CMK (cell line): ENCODE measurements around the gene TULP1.
"Not testable (repeated sequence)": the region's sequence is repeated elsewhere in the genome, so short reads cannot be mapped to it uniquely, and the experiment has no call there.

ENCODE experiments used
- DNase-seq: peaks from one replicate; pipeline ENCODE4 v3.0.0-alpha.2; 2010; ENCODE audit warnings: low read depth

The TULP1 gene

GRCh38 chr6:35521235-35521634 lies 8.5 kb upstream of the TULP1 start:
- DNase-seq: no peak

- no peak for DNase-seq
Observed at GRCh38 chr6:35519313-35520015, 6.8 kb upstream of the TULP1 start.

GRCh38 chr6:35518566-35519312 lies 6.0 kb upstream of the TULP1 start:
- DNase-seq: no peak

- DNase-seq: not testable (repeated sequence)
Observed at GRCh38 chr6:35517978-35518377, 5.3 kb upstream of the TULP1 start.

DNA sequence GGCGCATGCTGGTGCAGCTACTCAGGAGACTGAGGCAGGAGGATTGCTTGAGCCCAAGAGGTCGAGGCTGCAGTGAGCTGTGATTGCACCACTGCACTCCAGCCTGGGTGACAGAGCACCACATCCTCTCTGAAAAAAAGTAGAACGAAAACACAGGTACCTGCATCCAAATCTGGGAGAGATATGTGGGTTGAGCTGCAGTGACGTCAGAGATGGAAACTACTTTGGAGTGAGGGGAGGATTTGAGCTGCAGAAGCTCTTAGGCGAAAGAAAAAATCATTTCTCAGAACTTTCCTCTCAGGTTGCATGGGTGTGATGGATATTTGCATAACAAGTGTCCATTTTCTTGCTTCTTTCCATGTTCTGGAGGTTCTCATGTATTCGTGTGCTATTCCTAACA lies 4.0 kb upstream of the TULP1 start:
- no peak for DNase-seq

GRCh38 chr6:35515939-35516338 lies 3.2 kb upstream of the TULP1 start:
- DNase-seq: not testable (repeated sequence)

DNA sequence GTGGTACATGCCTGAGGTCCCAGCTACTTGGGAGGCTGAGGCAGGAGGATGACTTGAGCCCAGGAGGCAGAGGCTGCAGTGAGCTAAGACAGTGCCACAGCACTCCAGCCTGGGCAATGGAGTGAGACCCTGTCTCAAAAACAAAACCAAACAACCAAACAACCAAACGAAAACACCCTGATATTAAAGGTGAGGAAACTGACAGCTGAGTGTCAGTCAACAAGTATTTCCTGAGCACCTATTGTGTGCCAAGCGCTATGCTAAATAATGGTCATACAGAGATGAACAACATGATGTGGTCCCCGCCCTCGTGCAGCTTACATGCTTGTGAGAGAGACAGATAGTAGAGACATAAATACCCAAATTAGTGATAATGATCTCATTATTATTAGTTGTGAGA lies 1.9 kb upstream of the TULP1 start:
- DNase-seq: no peak

- no peak for DNase-seq
Observed at GRCh38 chr6:35512006-35512405, 690 bp downstream of the TULP1 start.

GRCh38 chr6:35511562-35511941 lies 1.1 kb downstream of the TULP1 start:
- no peak for DNase-seq

DNA sequence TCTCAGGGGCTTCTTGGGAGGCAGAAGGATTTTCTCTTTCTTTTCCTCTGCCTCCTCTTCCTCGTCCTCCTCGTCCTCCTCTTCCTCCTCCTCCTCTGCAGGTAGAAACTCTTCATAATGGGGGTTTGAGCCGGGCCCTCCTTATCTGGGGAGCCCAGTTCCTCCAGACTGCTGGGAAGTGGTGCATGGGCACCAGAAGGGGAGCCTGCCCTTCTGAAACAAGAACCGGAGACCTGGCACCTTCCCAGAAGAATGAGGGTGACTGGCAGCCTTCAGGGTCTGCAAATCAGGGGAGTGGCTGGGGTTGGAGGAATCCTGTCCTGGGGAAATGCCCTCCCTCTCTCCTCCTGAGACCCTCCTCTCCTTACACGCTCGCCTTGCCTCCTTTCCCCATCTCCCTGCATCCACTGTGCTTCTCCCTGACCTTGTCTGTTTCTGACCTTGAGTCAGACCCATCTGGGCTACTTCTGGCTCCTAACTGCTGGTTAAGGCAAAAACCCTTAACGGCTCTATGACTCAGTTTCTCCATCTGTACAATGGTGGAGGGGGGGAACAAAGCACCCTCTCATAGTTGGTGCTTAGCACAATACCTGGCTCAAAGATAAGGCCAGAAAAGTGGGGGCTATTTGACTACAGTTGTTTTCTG lies 1.7 kb downstream of the TULP1 start:
- DNase-seq: no peak

DNA sequence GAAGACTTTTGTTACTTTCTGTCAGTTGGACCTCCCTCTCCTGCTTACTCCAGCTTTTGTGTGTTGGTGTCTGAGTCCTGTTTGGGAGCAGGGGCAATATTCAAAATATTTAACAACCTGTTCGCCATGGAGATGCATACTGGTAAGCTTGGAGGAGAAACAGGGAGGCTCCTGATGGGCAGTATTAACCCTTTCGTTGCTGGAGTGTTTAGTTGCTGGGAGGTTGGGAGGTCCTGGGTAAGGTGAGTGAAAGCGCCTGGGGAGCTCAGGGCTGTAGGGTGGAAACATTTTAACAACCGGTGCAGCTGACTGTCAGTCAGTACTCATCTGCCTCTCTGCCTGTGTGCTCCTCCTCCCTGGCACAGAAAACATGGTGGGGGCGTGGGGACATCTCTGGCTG lies 4.2 kb downstream of the TULP1 start:
- no peak for DNase-seq

DNA sequence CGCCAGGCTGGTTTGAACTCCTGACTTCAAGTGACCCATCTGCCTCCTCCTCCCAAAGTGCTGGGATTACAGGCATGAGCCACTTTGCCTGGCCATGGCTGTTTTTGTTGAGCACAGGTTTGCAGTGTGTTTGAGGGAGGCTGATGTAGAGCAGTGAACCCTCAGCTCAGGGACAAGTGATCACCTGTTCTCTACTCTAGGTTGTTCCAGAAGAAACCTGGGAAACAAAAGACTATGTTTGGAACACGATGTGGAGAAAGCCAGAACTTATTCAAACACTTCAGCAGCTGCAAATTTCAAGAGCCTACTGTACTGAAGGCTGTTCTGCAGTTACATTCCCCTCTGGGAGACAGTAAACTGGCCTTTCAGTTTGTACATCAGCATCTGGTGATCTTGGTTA lies 4.7 kb downstream of the TULP1 start:
- DNase-seq: no peak

DNA sequence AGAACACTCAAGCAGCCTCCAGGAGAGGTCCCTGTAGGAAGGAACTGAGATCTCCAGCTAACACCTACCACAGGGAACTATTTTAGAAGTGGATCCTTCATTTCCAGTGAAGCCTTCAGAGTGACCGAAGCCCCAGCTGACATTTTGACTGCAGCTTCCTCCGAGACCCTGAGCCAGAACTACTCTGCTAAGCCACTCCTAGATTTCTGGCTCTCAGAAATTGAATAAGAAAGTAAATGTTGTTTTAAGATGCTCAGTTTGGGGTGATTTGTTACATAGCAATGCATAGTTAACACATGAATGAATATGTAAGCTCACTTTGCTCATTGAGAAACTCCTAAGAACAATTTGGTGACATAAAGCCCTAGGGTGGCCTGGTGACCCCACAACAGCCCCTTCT lies 5.5 kb downstream of the TULP1 start:
- no peak for DNase-seq

DNA sequence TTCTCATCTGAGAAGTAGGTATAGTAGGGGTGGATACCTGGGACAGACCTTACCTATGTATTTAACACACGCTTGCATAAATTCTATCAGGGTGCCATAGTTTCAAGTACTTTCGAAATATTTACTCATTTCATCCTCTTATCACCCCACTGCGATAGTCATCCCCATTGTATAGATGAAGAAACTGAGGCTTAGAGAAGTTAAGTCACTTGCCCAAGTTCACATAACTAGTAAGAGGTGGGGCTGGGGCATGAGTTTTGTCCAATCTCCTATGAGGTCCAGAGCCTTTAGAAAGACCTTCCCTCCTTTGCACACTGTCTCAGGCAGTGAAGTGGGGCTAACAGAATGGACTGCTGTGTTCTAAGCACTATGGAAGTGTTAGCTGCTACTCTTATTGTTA lies 6.2 kb downstream of the TULP1 start:
- no peak for DNase-seq

DNA sequence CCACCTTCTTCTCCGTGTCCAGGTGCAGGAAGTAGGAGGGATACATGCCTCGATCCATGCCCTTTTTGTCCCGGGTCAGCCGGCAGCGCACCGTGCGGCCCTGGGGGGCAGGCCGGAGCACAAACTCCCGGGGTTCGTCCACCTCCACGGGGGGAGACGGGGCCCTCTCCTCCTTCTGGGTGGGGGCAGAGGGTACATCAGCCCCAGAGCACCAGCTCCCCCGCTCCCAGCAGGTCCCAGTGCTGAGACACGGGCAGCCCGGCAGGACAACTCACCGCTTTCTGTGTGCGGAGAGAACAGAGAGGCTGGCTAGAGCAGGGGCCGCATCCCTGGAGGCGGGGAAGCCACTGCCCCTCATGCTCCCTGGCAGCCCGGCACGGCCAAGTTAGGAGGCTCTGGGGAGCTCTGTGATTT lies 6.7 kb downstream of the TULP1 start:
- DNase-seq: no peak

DNA sequence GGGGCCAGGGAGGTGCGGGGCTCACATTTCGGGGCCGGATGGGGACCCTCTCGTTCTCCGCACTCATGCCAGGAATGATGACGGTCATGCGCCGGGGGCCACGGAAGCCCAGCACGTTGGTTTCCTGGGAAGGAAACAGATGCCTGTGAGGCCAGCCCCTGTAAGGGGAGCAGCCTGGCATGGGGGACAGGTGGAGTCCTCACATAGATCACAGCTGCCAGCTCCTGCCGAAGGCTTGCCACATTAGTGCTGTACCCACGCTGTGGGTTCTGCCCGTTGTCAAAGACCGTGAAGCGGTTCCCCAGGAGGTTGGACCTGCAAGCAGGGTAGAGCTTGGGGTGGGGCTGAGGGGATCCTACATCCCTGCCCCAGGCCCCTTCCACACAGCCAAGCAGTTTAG lies 9.2 kb downstream of the TULP1 start:
- DNase-seq: no peak

- DNase-seq: no peak
Observed at GRCh38 chr6:35501784-35502183, 10.9 kb downstream of the TULP1 start.

DNA sequence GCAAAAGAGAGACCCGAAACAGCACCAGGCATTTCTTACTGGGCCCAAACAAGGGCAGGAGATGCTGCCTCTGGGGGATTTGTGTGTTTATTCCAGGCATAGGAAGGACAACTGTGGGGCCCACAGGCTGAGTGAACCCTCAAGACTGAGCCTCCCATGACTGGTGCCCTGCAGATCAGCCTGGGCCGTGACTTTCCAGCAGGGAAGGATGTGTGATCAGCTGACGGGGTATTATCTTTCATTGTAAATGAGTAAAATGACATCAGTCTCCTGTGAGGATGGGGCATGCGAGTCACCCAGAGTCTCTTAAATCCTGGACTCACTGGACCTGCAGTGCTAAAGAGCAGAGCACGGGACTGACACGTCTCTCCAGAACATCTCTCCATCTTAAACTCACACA lies 11.9 kb downstream of the TULP1 start:
- no peak for DNase-seq

- DNase-seq: no peak
Observed at GRCh38 chr6:35499372-35499771, 13.3 kb downstream of the TULP1 start.

GRCh38 chr6:35498422-35499067 lies 14.2 kb downstream of the TULP1 start:
- no peak for DNase-seq

DNA sequence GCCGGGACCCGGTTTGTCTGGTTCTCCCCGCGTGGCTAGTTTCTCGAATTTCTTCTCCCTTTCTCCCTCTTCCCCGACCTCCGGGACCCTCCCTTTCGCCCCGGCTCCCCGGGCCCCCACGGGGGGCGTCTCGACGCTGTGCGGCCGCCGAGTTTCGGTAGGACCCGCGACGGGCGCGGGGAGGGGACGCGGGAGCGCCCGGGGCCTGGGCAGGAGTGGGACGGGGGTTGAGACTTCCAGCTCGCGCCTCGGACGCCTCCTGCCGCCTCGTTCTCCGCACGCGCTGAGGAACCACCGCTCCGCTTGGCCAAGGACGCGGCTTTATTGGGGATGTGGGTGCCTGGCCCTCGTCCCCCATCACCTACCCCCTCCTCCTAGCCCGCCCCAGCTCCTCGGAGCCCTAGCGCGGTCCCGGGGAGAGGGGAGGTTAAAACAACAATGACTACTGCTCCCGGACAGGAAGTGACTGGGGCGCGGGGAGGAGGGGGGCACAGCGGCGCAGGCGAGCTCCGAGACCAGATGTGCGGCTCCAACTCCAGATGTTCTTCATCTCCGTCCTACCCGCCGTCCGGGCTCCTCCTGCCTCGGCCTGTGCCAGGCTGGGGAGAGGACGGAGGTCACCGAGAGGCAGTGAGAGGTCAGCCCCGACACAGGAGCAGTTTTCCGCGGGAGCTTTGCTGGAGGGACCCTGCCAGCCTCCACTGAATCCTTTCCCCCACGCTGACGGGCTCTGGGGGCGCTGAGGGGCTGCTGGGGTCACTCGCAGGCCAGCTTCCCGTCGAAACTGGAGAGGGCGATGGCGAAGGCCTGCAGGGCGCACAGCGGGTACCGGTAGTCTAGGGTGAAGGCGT lies 14.9 kb downstream of the TULP1 start:
- no peak for DNase-seq
